ENCODE data around the gene PPP3R1.

GRCh38 chr2:68258851-68259250 lies 6.5 kb upstream of the PPP3R1 start:
- TF ChIP-seq CTCF (IDR thresholded peaks at IDR 0.05) (no peak), POLR2A (IDR thresholded peaks at IDR 0.05) (no peak), EP300 (IDR thresholded peaks at IDR 0.05) (no peak)
